ENCODE data around the gene ARF1.

ARF1 gene

DNA sequence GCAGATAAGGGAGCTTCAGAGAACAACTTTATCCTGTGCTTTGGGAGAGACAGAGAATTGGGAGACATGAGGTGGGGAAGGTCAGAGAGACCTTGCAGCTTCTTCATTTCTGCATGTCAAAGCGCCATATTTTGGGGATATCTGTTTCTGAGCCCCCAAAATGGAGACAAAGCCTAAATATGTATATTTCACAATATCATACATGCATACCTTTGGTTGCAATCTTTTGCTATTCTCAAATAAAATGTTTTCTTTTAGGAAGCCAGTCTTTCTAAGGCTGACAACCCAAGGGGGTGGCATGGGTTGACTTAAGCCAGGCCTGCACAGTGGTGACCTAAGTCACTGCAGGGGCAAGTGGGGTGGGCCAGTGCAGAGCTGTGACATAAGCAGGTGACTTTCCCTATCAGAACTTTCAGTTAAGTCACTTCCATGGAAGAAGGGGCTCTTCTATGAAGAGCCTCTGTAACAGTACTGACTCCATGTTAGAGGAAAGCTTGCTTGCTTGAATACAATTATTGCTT is 40.5 kb downstream of the ARF1 start:
- DNase-seq (ENCODE audit: low spot score) = no peak

GRCh38 chr1:228123505-228123904 is 41.0 kb downstream of the ARF1 start:
- DNase-seq (ENCODE audit: low spot score) = no peak

GRCh38 chr1:228125185-228125584 is 42.7 kb downstream of the ARF1 start:
- no peak for DNase-seq (ENCODE audit: low spot score)

GRCh38 chr1:228131766-228132165 is 49.3 kb downstream of the ARF1 start:
- no peak for DNase-seq (ENCODE audit: low spot score)

- no peak for DNase-seq (ENCODE audit: low spot score)
Observed at GRCh38 chr1:228134591-228134990, 52.1 kb downstream of the ARF1 start.

DNA sequence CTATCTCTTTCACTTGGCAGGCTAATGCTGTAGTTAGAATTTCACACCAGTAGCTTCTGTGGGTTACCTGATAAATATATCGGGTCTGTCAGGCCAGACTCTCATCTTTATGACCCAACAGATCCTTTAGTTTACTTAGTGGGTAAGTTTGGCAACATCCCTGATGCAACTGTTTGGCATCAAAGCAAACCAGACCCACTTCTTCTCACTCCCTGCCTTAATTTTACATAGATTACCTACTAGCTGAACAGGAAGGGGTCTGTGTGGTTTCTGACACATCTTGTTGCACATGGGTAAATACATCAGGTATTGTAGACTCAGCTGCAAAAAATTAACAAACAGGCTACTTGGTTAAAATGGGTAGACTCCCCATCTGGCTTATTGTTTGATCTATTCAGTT is 54.4 kb downstream of the ARF1 start:
- DNase-seq (ENCODE audit: low spot score) = no peak

DNA sequence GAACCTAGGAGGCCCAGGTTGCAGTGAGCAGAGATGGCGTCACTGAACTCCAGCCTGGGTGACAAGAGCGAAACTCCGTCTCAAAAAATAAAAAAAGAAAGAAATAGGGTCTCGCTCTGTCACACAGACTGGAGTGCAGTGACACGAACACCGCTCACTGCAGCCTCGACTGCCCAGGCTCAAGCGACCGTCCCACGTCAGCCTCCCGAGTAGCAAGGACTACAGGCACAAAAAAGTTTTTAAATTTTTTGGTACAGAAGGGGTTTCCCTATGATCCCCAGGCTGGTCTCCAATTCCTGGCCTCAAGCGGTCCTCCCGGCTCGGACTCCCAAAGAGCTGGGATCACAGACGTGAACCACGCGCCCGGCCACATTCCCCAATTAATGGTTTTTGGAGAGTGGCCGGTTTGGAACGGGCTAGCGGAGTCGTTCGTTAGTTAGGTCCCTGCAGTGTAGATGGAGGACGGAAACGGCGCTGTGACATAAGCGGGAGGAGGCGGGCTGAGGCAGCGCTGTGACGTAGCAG is 57.0 kb downstream of the ARF1 start:
- no peak for DNase-seq (ENCODE audit: low spot score)

DNA sequence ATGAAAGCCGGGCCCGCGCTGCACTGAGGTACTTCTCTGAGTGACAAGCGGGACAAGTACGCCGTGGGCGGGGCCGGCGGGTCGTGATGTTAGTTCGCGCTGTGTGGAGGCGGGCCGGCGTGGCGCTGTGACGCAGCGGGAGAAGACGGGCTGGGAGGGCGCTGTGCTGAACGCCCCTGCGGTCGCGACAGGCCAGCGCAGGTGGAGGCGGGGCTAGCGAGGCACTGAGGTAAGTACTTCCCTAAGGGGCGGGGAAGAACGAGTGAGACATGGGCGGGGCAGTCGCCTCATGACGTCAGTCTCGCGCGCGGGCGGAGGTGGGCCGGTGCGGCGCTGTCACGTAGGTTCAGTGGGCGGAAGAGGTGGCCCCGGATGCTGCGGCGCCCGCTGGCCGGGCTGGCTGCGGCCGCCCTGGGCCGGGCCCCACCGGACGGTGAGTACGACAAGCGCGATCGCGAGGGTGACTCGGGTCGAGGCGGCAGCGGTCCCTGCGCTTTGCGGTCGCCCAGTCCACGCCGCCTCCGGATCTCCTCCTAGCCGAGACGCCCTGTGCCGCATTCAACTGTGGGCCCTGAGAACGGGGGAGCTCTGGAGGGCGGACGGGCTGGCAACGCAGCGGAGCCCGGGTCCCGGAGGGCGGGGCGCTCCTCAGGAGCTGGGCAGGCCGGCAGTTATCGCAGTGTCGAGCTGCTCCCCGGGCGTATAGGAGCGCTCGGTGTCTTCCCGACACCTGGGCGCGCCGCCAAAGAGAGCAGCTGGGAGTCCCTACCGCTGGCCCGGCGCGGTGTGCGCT is 57.6 kb downstream of the ARF1 start, which contains the start of gene GUK1:
Gene GUK1 (plus strand): TSS at position 349 of the 793 bp plus-strand sequence. CDS start 24 bp downstream, at position 373.
- DNase-seq (ENCODE audit: low spot score) = peak; percentile 98

- DNase-seq (ENCODE audit: low spot score) = no peak
Observed at GRCh38 chr1:228140724-228141225, 58.3 kb downstream of the ARF1 start.

- DNase-seq (ENCODE audit: low spot score) = peak; percentile 49
Observed at GRCh38 chr1:228141226-228142044, 58.9 kb downstream of the ARF1 start.

DNA sequence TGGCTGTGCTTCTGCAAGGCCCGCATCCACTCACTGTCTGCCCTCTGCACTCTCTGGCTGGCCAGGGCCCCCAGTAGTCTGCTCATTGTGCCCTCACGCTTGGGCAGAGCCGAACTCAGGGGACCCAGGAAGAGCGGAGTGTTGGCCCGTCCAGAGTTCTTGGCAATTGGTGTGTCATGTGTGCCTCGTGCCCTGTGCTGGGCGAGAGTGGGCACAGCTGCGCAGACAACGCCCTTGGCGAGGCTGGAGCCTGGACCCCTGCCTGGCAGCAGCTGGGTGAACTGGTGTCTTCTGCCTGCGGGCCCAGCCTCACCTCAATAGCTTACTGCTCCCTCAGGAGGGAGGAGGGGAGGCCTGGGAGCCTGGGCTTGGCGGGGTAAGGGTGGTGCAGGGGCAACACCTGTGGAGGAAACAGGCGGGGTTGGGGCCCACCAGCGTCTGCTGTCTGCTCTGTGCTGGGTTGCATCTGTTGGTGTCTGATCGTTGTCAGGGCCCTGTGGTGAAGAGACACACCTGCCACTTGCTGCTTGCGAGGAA is 59.7 kb downstream of the ARF1 start:
- DNase-seq (ENCODE audit: low spot score) = no peak

DNA sequence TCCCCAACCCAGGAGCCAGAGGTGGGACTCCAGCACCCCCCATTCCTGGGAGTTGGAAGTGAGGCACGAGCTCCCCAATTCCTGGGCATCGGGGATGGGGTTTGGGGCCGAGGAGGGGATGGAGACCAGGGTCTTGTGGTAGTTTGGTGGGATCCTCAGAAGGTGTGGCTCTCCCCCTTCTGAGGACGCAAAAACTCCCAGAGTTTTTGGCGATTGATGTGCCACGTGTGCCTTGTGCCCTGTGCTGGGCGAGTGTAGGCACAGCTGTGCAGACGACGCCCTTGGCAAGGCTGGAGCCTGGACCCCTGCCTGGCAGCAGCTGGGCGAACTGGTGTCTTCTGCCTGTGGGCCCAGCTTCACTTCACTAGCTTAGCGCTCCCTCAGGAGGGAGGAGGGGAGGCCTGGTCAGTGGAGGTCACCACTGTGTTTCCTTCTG is 60.2 kb downstream of the ARF1 start:
- DNase-seq (ENCODE audit: low spot score) = no peak

DNA sequence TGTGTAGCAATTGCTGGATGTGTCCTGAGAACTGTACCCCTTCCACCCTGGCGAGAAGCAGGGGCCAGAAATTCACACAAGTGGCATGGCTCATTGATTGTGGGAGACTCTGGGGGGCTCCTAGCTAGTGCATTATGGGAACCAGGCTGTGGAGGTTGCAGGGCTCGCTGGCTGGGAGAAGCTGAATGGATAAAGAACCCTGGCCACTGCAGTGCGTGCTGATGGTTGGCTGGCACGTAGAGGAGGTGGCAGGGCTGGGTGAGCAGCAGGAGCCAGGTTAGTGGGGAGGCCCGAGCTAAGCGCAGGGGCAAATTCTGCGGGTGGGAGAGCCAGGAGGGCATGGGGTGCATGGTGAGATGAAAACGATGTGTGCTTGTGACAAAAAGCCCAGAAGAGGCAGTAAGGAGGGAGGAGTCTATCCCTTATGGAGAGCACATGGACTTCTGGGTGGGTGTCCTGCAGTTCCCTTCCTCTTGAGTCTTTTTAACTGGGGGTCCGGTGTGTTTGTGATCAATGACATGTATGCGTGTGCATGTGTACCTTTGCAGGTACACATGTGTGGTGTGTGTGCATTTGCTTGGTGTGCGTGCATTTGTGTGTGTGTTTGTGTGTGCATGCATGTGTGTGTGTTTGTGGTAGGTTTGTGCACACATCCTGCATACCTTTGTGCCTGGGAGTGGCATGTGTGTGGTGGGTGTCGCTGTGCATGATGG is 61.1 kb downstream of the ARF1 start:
- no peak for DNase-seq (ENCODE audit: low spot score)

DNA sequence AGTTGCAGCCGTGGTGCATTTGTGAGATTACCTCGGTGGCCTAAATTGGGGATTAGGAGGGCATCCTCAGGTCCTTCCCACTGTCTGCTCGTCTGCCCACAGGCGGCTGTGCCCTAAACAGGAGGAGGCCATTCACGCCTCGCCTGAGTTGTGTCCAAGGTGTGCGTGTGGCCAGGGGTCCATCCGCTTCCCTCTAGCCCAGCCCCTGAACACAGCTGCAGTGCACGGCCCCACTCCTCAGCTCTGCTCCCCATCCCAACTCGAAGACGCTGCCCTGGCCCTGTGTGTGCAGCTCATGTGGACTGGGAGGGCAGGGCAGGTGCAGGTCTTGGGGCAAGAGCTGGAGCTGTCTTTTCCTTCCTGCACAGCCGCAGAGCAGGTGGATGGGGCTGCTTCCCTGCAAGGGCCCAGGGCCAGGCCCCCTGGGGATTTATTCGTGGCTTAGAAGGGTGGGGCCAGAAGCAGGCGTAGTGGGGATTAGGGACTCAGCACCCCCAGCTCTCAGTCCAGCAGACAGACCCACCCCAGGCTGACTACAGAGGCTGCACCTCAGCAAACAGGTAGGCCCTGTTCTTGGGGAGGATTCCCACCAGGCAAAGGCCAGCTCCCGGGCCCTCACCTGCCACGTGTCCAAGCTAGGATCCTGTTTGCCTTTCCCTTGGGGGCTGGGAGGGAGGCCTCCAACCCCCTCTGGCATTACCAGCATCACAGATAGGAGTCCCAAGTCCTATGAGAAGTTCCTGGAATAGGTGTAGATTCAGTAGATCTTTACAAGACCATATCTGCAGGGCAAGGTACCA is 61.9 kb downstream of the ARF1 start:
- no peak for DNase-seq (ENCODE audit: low spot score)

DNA sequence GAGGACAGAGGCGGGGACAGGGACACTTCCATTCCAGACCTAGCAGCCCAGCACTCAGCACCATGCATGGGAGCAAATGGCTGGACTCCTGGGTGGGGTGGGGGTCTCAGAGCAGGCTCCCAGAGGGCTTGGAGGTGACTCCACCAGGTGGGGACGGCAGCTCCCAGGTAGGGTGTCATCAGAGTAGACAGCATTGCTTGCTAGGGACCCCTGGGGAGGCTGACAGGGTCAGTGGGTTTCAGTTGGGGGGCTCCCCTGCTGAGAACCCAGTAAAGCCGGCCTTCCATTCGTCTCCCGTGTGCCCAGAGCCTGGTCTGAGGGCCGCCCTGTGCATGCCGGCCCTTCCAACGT is 62.5 kb downstream of the ARF1 start:
- DNase-seq (ENCODE audit: low spot score) = no peak

- no peak for DNase-seq (ENCODE audit: low spot score)
Observed at GRCh38 chr1:228145463-228146416, 63.2 kb downstream of the ARF1 start.

GRCh38 chr1:228146417-228147150 is 64.1 kb downstream of the ARF1 start:
- no peak for DNase-seq (ENCODE audit: low spot score)

GRCh38 chr1:228147151-228147693 is 64.7 kb downstream of the ARF1 start:
- DNase-seq (ENCODE audit: low spot score) = no peak

DNA sequence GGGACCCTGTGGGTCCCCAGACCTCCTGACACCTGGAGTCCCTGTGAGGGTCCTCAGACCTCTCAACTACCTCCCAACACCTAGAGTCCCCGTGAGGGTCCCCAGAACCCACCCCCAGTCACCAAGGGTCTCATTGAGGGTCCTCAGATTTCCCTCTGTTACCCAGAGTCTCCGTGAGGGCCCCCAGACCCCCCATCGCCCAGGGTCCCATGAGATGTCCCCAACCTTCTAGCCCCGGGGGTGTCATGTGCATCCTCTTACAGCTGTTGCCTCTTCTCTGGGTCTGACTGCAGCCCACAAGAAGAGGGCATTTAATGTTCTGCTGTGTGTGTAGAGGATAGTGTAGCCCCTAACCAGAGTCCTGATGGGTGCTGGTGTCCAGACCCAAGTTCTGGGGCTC is 65.3 kb downstream of the ARF1 start:
- no peak for DNase-seq (ENCODE audit: low spot score)

Data from AG08395 (cell line).